OCI-LY1 (cell line): ENCODE measurements around the gene RTL1.

Experiments used
- H2AFZ ChIP-seq: fragments of 200-600 bp; sonication (generic), shearing (Covaris generic); 2 replicates; pipeline ENCODE4 v1.6.0; 2014; ENCODE audit warnings: antibody characterized with exemption, mild to moderate bottlenecking, low read length
- H3F3A ChIP-seq: fragments of 200-600 bp; sonication (generic), shearing (Covaris generic); 2 replicates; pipeline ENCODE4 v1.6.0; 2014; ENCODE audit warnings: mild to moderate bottlenecking, antibody characterized with exemption, low read length, moderate library complexity; ENCODE audit not compliant: insufficient read depth
- H3K27ac ChIP-seq: fragments of 200-600 bp; sonication (generic); 2 replicates; pipeline ENCODE4 v1.5.1; 2014; ENCODE audit warnings: low read length, mixed run types, mild to moderate bottlenecking, low read depth; ENCODE audit not compliant: poor library complexity, severe bottlenecking
- H3K27me3 ChIP-seq: fragments of 200-600 bp; sonication (generic); 2 replicates; pipeline ENCODE4 v1.6.0; 2014; ENCODE audit warnings: antibody characterized with exemption, mild to moderate bottlenecking, low read length, moderate library complexity; ENCODE audit not compliant: insufficient read depth
- H3K36me3 ChIP-seq: fragments of 200-600 bp; sonication (generic); 2 replicates; pipeline ENCODE4 v1.6.1; 2014; ENCODE audit warnings: mild to moderate bottlenecking, antibody characterized with exemption, low read length, moderate library complexity, mixed read lengths; ENCODE audit not compliant: insufficient read depth
- H3K4me1 ChIP-seq: fragments of 200-600 bp; sonication (generic); 2 replicates; pipeline ENCODE4 v1.5.1; 2014; ENCODE audit warnings: mild to moderate bottlenecking, low read length, moderate library complexity; ENCODE audit not compliant: insufficient read depth, severe bottlenecking
- H3K4me2 ChIP-seq: fragments of 200-600 bp; sonication (generic), shearing (Covaris generic); 2 replicates; pipeline ENCODE4 v1.6.1; 2014; ENCODE audit warnings: low read length
- H3K4me3 ChIP-seq: fragments of 200-600 bp; sonication (generic); 2 replicates; pipeline ENCODE4 v1.5.1; 2014; ENCODE audit warnings: low read length, low read depth, mild to moderate bottlenecking, mixed read lengths; ENCODE audit not compliant: poor library complexity, severe bottlenecking
- H3K79me2 ChIP-seq: fragments of 200-600 bp; shearing (Covaris generic); 2 replicates; pipeline ENCODE4 v1.6.1; 2016; ENCODE audit warnings: mixed run types, low read length, mixed read lengths; ENCODE audit not compliant: insufficient read depth
- H3K9ac ChIP-seq: fragments of 200-600 bp; sonication (generic), shearing (Covaris generic); 2 replicates; pipeline ENCODE4 v1.6.1; 2014; ENCODE audit warnings: mild to moderate bottlenecking, low read length, mixed read lengths
- H3K9me2 ChIP-seq: fragments of 200-600 bp; sonication (generic), shearing (Covaris generic); 2 replicates; pipeline ENCODE4 v1.6.1; 2014; ENCODE audit warnings: low read depth, mild to moderate bottlenecking, low read length, mixed read lengths
- H3K9me3 ChIP-seq: fragments of 200-600 bp; shearing (Covaris generic); 2 replicates; pipeline ENCODE4 v1.6.1; 2014; ENCODE audit warnings: low read length, mixed read lengths
- H4K20me1 ChIP-seq: fragments of 200-600 bp; sonication (generic), shearing (Covaris generic); 2 replicates; pipeline ENCODE4 v1.6.0; 2016; ENCODE audit warnings: mild to moderate bottlenecking, low read length; ENCODE audit not compliant: insufficient read depth
- CTCF ChIP-seq: fragments of 200-600 bp; sonication (generic), shearing (Covaris generic); IDR thresholded peaks from 2 replicates; pipeline ENCODE4 v1.5.1; 2017; ENCODE audit warnings: mild to moderate bottlenecking, antibody characterized with exemption, low read length, moderate library complexity, mixed read lengths
- EZH2 ChIP-seq: fragments of 200-600 bp; sonication (generic), shearing (Covaris generic); IDR thresholded peaks from 2 replicates; pipeline ENCODE4 v1.8.0; 2017; ENCODE audit warnings: borderline replicate concordance, mixed run types, mild to moderate bottlenecking, antibody characterized with exemption, low read length, moderate library complexity, mixed read lengths

RTL1 gene

GRCh38 chr14:100898935-100899883, 4.3 kb downstream of the RTL1 start:
- no peaks in the 10 kb centered on the region for H3K79me2 ChIP-seq
- no peak overlapping the region for H3K9ac ChIP-seq
- H3K4me3 ChIP-seq = no peak overlapping the region
- no peak overlapping the region for H2AFZ ChIP-seq
- no peak overlapping the region for H3K4me2 ChIP-seq
- no peaks in the 10 kb centered on the region for H3K9me2 ChIP-seq
- H3F3A ChIP-seq = no peaks in the 10 kb centered on the region
- no peaks in the 10 kb centered on the region for H3K36me3 ChIP-seq
- H3K27ac ChIP-seq = no peak overlapping the region
- H3K9me3 ChIP-seq = no peaks in the 10 kb centered on the region
- H3K4me1 ChIP-seq = no peaks in the 10 kb centered on the region
- H3K27me3 ChIP-seq = no peaks in the 10 kb centered on the region
- TF ChIP-seq CTCF = no peak
- TF ChIP-seq EZH2 = no peak
- no peaks in the 10 kb centered on the region for H4K20me1 ChIP-seq

- no peaks in the 10 kb centered on the region for H3K27me3 ChIP-seq
Measured at GRCh38 chr14:100898465-100898864, 5.1 kb downstream of the RTL1 start.

GRCh38 chr14:100896369-100897060, 7.0 kb downstream of the RTL1 start:
- Histone ChIP-seq H3K79me2 (no peaks in the 10 kb centered on the region), H3K9ac (no peak overlapping the region), H3K9me2 (no peaks in the 10 kb centered on the region), H3F3A (no peaks in the 10 kb centered on the region), H3K9me3 (no peaks in the 10 kb centered on the region), H3K4me3 (no peak overlapping the region), H4K20me1 (no peaks in the 10 kb centered on the region), H3K4me2 (no peak overlapping the region), H3K4me1 (no peaks in the 10 kb centered on the region), H3K27ac (no peak overlapping the region), H3K27me3 (no peaks in the 10 kb centered on the region), H2AFZ (no peak overlapping the region), H3K36me3 (no peaks in the 10 kb centered on the region)
- TF ChIP-seq EZH2 = no peak
- TF ChIP-seq CTCF = no peak

More at GRCh38 chr14:100898465-100898864, 5.1 kb downstream of the RTL1 start:
- Histone ChIP-seq H3K79me2 (no peaks in the 10 kb centered on the region), H2AFZ (no peak overlapping the region), H3K27ac (no peak overlapping the region), H3K4me1 (no peaks in the 10 kb centered on the region), H3K9me2 (no peaks in the 10 kb centered on the region), H3K4me2 (no peak overlapping the region), H3K36me3 (no peaks in the 10 kb centered on the region), H4K20me1 (no peaks in the 10 kb centered on the region), H3K4me3 (no peak overlapping the region), H3K9me3 (no peaks in the 10 kb centered on the region), H3K9ac (no peak overlapping the region), H3F3A (no peaks in the 10 kb centered on the region)
- TF ChIP-seq CTCF (no peak), EZH2 (no peak)
